Left forelimb (tissue), 1 donor: ENCODE data around the gene SCNN1G.
"Not testable (repeated sequence)": the region's sequence is repeated elsewhere in the genome, so short reads cannot be mapped to it uniquely, and the experiment has no call there.

Experiments
- DNase-seq: peaks from one replicate; pipeline ENCODE4 v3.0.0-alpha.2; 2018; ENCODE audit warnings: low spot score

The SCNN1G gene

DNA sequence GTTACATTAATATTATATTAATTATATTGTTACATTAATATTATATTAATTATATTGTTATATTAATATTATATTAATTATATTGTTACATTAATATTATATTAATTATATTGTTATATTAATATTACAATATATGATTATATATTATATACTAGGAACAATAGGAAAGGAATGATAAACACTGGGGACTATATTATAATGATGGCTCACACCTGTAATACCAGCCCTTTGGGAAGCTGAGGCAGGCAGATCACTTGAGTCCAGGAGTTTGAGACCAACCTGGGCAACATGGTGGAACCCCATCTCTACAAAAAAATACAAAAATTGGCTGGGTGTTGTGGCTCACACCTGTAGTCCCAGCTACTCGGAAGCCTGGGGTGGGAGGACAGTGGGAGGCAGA lies 71.1 kb downstream of the SCNN1G start:
- not testable (repeated sequence) for DNase-seq

DNA sequence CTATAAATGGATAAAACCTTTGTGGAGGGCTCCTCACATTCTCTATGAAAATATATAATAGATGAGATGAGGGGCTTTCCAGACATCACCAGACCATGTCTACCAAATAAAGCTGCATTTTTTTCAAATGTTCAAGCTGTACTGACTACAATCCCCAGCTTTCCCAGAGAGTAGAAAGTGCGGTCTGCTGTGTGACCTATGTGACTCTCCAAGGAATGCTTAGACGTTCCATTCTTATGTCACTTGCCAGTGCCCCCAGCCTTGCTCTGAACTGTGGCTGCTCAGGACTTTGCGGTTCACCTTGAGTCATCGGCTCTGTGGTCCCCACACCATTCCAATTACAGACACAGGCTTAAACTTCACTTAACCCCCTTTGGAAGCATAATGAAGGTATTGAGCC lies 71.8 kb downstream of the SCNN1G start:
- no peak for DNase-seq

DNA sequence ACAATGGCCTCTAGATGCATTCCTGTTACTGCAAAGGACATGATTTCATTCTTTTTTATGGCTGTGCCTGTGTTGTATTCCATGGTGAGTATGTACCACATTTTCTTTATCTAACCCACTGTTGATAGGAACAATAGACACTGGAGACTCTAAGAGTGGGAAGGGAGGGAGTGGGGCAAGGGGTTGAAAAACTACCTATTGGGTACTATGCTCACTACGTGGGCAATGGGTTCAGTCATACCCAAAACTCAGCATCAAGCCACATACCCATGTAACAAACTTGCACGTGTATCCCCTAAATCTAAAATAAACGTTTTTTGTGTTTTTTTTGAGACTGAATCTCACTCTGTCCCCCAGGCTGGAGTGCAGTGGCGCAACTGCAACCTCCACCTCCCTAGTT lies 72.5 kb downstream of the SCNN1G start:
- no peak for DNase-seq

DNA sequence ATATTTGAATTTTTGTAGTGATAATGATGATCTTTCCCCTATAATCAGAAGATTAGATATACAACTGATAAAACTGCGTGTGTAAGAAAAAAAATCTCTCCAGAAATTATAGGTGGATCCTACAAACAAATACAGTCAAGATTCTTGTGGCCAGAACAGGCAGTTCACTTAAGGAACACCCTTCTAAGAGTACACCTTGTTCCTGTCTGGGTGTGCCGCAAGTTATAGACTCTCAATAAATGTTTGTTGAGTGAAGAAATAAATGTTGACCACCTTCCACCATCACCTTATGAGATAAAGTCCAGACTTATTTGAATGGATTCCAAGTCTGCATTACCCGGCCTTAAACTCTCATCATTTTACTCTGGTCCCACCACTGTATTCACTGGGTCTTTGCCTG lies 73.9 kb downstream of the SCNN1G start:
- DNase-seq, result no peak

DNA sequence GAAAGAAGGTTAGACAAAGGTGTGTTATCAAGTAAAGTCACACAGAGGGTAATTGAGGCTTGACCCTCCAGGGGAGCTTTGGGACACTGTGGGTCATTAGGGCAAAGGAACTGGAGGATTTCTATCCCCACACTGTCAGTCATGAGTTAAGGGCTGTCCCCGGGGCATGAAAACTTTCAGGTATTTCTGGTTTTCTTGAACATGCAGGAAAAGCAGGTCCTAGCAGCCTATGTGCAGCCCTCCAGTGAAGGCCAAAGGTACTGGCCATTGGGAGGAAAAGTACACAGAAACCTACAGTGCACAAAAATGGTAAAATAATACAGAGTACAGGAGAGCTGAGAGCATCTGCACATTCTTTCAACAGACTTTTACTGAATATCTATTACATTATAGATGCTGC lies 75.1 kb downstream of the SCNN1G start:
- DNase-seq, result no peak

DNA sequence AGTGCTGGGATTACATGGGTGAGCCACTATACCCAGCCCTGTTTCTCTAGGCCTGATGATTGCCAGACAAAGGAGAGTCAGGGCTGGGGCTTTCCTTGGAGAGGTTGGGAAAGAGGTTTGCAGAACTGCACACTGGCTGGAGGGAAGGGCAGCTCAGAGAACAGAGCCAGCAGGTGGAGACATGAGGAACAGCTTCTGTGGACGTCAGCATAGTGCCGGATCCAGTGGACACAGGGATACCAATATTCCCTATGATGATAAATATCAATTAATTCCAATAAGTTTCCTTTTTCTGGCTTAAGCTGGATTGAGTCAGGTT lies 76.3 kb downstream of the SCNN1G start:
- DNase-seq, result no peak
